HG02943 (cell line): ENCODE measurements around the gene PTPRF.

ENCODE experiments used
- ATAC-seq: cut with Tn5 transposase; IDR thresholded peaks from one replicate; pipeline ENCODE4 v1.9.1; 2021; ENCODE audit warnings: mild to moderate bottlenecking, low read depth, moderate library complexity; ENCODE audit not compliant: unreplicated experiment

The PTPRF gene

GRCh38 chr1:43512133-43512532 lies 18.6 kb upstream of the PTPRF start:
- no peak for ATAC-seq

- ATAC-seq = no peak
Measured at GRCh38 chr1:43512681-43513080, 18.0 kb upstream of the PTPRF start.

GRCh38 chr1:43513471-43514173 lies 17.1 kb upstream of the PTPRF start:
- no peak for ATAC-seq

GRCh38 chr1:43518935-43519686 lies 11.6 kb upstream of the PTPRF start:
- no peak for ATAC-seq

GRCh38 chr1:43520100-43520778 lies 10.4 kb upstream of the PTPRF start:
- ATAC-seq = no peak

- no peak for ATAC-seq
Measured at GRCh38 chr1:43521078-43521477, 9.6 kb upstream of the PTPRF start.

- no peak for ATAC-seq
Measured at GRCh38 chr1:43521756-43522155, 8.9 kb upstream of the PTPRF start.

GRCh38 chr1:43522431-43522775 lies 8.3 kb upstream of the PTPRF start:
- no peak for ATAC-seq

- ATAC-seq = no peak
Measured at GRCh38 chr1:43522776-43523480, 7.8 kb upstream of the PTPRF start.

- no peak for ATAC-seq
Measured at GRCh38 chr1:43524804-43525203, 5.9 kb upstream of the PTPRF start.

- ATAC-seq = no peak
Measured at GRCh38 chr1:43526002-43526401, 4.7 kb upstream of the PTPRF start.

GRCh38 chr1:43527111-43527878 lies 3.4 kb upstream of the PTPRF start:
- ATAC-seq = no peak

GRCh38 chr1:43529206-43529731 lies 1.4 kb upstream of the PTPRF start:
- ATAC-seq = no peak

GRCh38 chr1:43531107-43531905 lies 623 bp downstream of the PTPRF start:
- no peak for ATAC-seq

GRCh38 chr1:43531906-43532584 lies 1.4 kb downstream of the PTPRF start:
- ATAC-seq = no peak

- ATAC-seq = no peak
Measured at GRCh38 chr1:43532716-43533115, 2.0 kb downstream of the PTPRF start.

- no peak for ATAC-seq
Measured at GRCh38 chr1:43533584-43533983, 2.9 kb downstream of the PTPRF start.

GRCh38 chr1:43534256-43534655 lies 3.6 kb downstream of the PTPRF start:
- no peak for ATAC-seq
